Measurements from ENCODE around the gene REV1.

GRCh38 chr2:99389946-99390345 is 99.9 kb downstream of the REV1 start:
- TF ChIP-seq CTCF (IDR thresholded peaks at IDR 0.05; ENCODE audit: low read length), result no peak
- TF ChIP-seq EZH2 (optimal IDR thresholded peaks at IDR 0.05; ENCODE audit: low read depth, low read length), result no peak
- TF ChIP-seq EZH2phosphoT487 (IDR thresholded peaks at IDR 0.05; ENCODE audit: low read length), result no peak
